Measurements from ENCODE around the gene ULK1. TPM values are rescaled to one million over a fixed set of nuclear protein-coding genes. Genes with fewer than 3 reads are reported as not detected.
A peak's percentile ranks its signal among the peaks of the same experiment; 100 is the strongest.

ULK1 gene
- total RNA-seq, 2 experiments from 2014 or later: 85.0 to 91.6 TPM

DNA sequence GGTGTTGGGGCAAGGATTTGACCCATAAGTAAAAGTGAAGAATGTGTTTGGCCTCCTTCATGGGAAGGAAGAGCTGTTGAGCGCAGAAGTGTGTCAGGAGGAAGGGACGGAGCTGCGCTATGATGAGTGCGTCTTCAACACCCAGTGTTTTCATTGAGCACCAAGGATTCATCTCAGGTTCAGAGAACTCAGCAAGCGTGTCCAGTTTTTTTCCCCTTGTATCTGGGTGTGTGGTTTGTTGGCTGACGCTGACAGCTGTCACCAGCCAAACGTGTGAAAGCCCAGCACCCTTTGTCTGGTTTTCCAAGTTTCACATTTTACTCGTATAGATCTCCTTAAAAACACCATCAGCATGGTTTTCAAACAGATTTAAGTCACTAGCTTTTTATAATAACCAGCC lies 67.6 kb downstream of the ULK1 start:
- Histone ChIP-seq H3K27me3 (ENCODE audit: control insufficient read depth in 1 of 2, insufficient read depth in 2 of 2, low read length in 2 of 2) (no peaks in the 10 kb centered on the region), H3K4me1 (ENCODE audit: insufficient read depth, low read length) (peaks cover 20% of the 10 kb centered on the region), H3K9me3 (ENCODE audit: control insufficient read depth in 1 of 2, insufficient read depth in 1 of 2, low read length in 2 of 2) (no peaks in the 10 kb centered on the region), H3K27ac (ENCODE audit: low read depth in 1 of 2, low read length in 2 of 2) (peak overlapping the region in 1 of 2 donors; percentile 10), H3K36me3 (ENCODE audit: insufficient read depth, low read length) (peaks cover 23% of the 10 kb centered on the region), H3K4me3 (ENCODE audit: low read length) (no peak overlapping the region)
- peaks cover 40% of the 10 kb centered on the region for H3K36me3 Mint-ChIP-seq (ENCODE audit: low read depth)
- H3K4me1 Mint-ChIP-seq (ENCODE audit: low read depth): peaks cover 61% of the 10 kb centered on the region
- ChIA-PET CTCF (no interaction called here), POLR2A (interaction anchor here (0.6 kb wide), 1 partner anchor 9 kb away, joined by 3 read pairs; no protein-coding TSS in a partner anchor)
- DNase-seq (no peak), ATAC-seq (ENCODE audit: poor library complexity) (no peak)
- no peaks in the 10 kb centered on the region for H3K9me3 Mint-ChIP-seq
- no peak for TF ChIP-seq CTCF (IDR thresholded peaks at IDR 0.05)
- H3K27me3 Mint-ChIP-seq: no peaks in the 10 kb centered on the region
- intact Hi-C loops (cut with DNase I, micrococcal nuclease): no loop called here
- no peak overlapping the region for H3K4me3 Mint-ChIP-seq
- H3K27ac Mint-ChIP-seq: peak overlapping the region; percentile 51

GRCh38 chr12:131963381-131963780 lies 69.0 kb downstream of the ULK1 start:
- Mint-ChIP-seq H3K9me3 (no peaks in the 10 kb centered on the region), H3K27me3 (no peaks in the 10 kb centered on the region), H3K4me3 (no peak overlapping the region), H3K4me1 (ENCODE audit: low read depth) (peaks cover 59% of the 10 kb centered on the region), H3K36me3 (ENCODE audit: low read depth) (peaks cover 40% of the 10 kb centered on the region), H3K27ac (peak overlapping the region; percentile 51)
- ChIA-PET POLR2A (no interaction called here), CTCF (interaction anchor here (1.0 kb wide), 1 partner anchor 14 kb away, joined by 3 read pairs; the partner anchor contains the start of gene EP400)
- peak overlapping the region in 1 of 2 donors; percentile 4 for H3K27ac ChIP-seq (ENCODE audit: low read depth in 1 of 2, low read length in 2 of 2)
- no peaks in the 10 kb centered on the region for H3K27me3 ChIP-seq (ENCODE audit: control insufficient read depth in 1 of 2, insufficient read depth in 2 of 2, low read length in 2 of 2)
- no peak for TF ChIP-seq CTCF (IDR thresholded peaks at IDR 0.05)
- intact Hi-C loops (cut with DNase I, micrococcal nuclease): no loop called here
- H3K4me3 ChIP-seq (ENCODE audit: low read length): no peak overlapping the region
- DNase-seq (peak in 6 of 14 experiments; percentile 13 to 71 (median 61)), ATAC-seq (ENCODE audit: poor library complexity) (peak; percentile 59)
- H3K4me1 ChIP-seq (ENCODE audit: insufficient read depth, low read length): peaks cover 12% of the 10 kb centered on the region
- H3K9me3 ChIP-seq (ENCODE audit: control insufficient read depth in 1 of 2, insufficient read depth in 1 of 2, low read length in 2 of 2): no peaks in the 10 kb centered on the region
- peaks cover 23% of the 10 kb centered on the region for H3K36me3 ChIP-seq (ENCODE audit: insufficient read depth, low read length)

DNA sequence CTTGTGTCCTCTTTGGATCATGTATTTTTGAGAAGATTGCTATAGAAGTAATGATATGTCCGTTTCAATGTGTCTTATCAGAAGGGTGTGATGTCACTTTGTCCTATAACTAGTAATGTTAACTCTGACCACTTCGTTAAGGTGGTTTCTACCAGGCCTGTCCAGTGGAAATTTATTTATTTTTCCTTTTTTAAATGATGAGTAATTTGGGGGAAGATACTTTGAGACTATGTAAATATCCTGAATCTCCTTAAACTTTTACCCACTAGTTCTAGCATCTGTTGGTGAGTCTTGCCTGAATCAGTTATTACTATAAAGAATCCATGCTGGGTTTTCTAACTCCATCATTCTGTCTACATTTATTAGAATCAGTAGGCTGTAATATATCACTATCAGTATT lies 70.7 kb downstream of the ULK1 start:
- intact Hi-C loops (cut with DNase I, micrococcal nuclease): no loop called here
- peak overlapping the region; percentile 6 for H3K4me3 Mint-ChIP-seq

More for the DNA sequence above, 70.7 kb downstream of the ULK1 start:
- H3K36me3 Mint-ChIP-seq (ENCODE audit: low read depth): peaks cover 46% of the 10 kb centered on the region
- peak overlapping the region; percentile 53 for H3K27ac Mint-ChIP-seq
- DNase-seq (no peak), ATAC-seq (ENCODE audit: poor library complexity) (no peak)
- Histone ChIP-seq H3K4me3 (ENCODE audit: low read length) (no peak overlapping the region), H3K27me3 (ENCODE audit: control insufficient read depth in 1 of 2, insufficient read depth in 2 of 2, low read length in 2 of 2) (no peaks in the 10 kb centered on the region), H3K27ac (ENCODE audit: low read depth in 1 of 2, low read length in 2 of 2) (no peak overlapping the region), H3K9me3 (ENCODE audit: control insufficient read depth in 1 of 2, insufficient read depth in 1 of 2, low read length in 2 of 2) (no peaks in the 10 kb centered on the region), H3K36me3 (ENCODE audit: insufficient read depth, low read length) (peaks cover 17% of the 10 kb centered on the region), H3K4me1 (ENCODE audit: insufficient read depth, low read length) (peaks cover 9% of the 10 kb centered on the region)
- H3K9me3 Mint-ChIP-seq: no peaks in the 10 kb centered on the region
- peaks cover 60% of the 10 kb centered on the region for H3K4me1 Mint-ChIP-seq (ENCODE audit: low read depth)
- no peaks in the 10 kb centered on the region for H3K27me3 Mint-ChIP-seq
- ChIA-PET CTCF (no interaction called here), POLR2A (no interaction called here)
- no peak for TF ChIP-seq CTCF (IDR thresholded peaks at IDR 0.05)
